K562 (cell line): ENCODE results near the gene AACS. TPM values are rescaled to one million over a fixed set of nuclear protein-coding genes. Genes with fewer than 3 reads are reported as not detected.

ENCODE experiments used
- ATAC-seq: fragments of 200-7000 bp; cut with Tn5 transposase; 3 replicates; pipeline ENCODE4 v1.9.1; 2020; ENCODE audit warnings: moderate library complexity
- BruUV-seq: library from RNA; stranded (reverse); fragments of 400-500 nt; replicated peaks from 2 replicates; lab custom pipeline; 2021; lab: Mats Ljungman, UMichigan
- CTCF ChIA-PET: fragments of 300-600 bp; formaldehyde crosslinking; extraction: SDS; loops from one replicate; lab custom pipeline; 2021; ENCODE audit warnings: low intra/inter-chr PET ratio; lab: Yijun Ruan, JAX
- POLR2A ChIA-PET: fragments of 300-600, 350-650 bp; sonication (Branson Sonifier 250); formaldehyde crosslinking; extraction: SDS; loops from one replicate; lab custom pipeline; 2021; ENCODE audit warnings: antibody characterized with exemption, inconsistent platforms; lab: Yijun Ruan, JAX
- DNase-seq, 4 experiments: peaks; one replicate each; pipeline versions ENCODE4 v3.0.0 to v3.0.0-alpha.2; 2011 to 2018; ENCODE audit warnings: low spot score in 3 of 4, mixed read lengths in 3 of 4; ENCODE audit errors: extremely low read depth in 1 of 4
- FAIRE-seq: peaks from 2 replicates; lab custom pipeline; 2011; peaks lifted over from hg19 to GRCh38; lab: Jason Lieb, UNC
- H2AFZ ChIP-seq: 2 replicates; pipeline ENCODE4 v1.6.0; 2011; ENCODE audit warnings: low read depth, low read length, control low read depth, inconsistent platforms
- H3K27ac ChIP-seq: fragments of 200-600 bp; 3 replicates; pipeline ENCODE4 v1.8.0; 2011; ENCODE audit warnings: low read depth, mild to moderate bottlenecking, control low read depth, inconsistent platforms, low read length, moderate library complexity, mixed read lengths; ENCODE audit errors: extremely low read depth
- H3K27me3 ChIP-seq, 2 experiments: fragments of 300-600 bp in 1 of 2; 2 replicates in 1 of 2; 3 replicates in 1 of 2; pipeline versions ENCODE4 v1.6.0 to v1.8.0; 2011; ENCODE audit warnings: inconsistent platforms in 2 of 2, low read length in 2 of 2, mild to moderate bottlenecking in 1 of 2, mixed read lengths in 1 of 2, moderate library complexity in 1 of 2; ENCODE audit not compliant: control insufficient read depth in 2 of 2, insufficient read depth in 2 of 2
- H3K36me3 ChIP-seq: fragments of 300-600 bp; 3 replicates; pipeline ENCODE4 v1.8.0; 2011; ENCODE audit warnings: mild to moderate bottlenecking, low read length, inconsistent platforms; ENCODE audit not compliant: control insufficient read depth, insufficient read depth
- H3K4me1 ChIP-seq, 2 experiments: fragments of 200-600 bp in 1 of 2; replicated peaks in 1 of 2; 2 replicates in 1 of 2; 3 replicates in 1 of 2; pipeline versions ENCODE4 v1.5.1 to v1.8.0; 2011; ENCODE audit warnings: inconsistent platforms in 2 of 2, low read length in 2 of 2, mild to moderate bottlenecking in 1 of 2, mixed read lengths in 1 of 2, moderate library complexity in 1 of 2; ENCODE audit not compliant: control insufficient read depth in 2 of 2, insufficient read depth in 2 of 2
- H3K4me2 ChIP-seq: 2 replicates; pipeline ENCODE4 v1.6.1; 2011; ENCODE audit warnings: low read length, control low read depth, inconsistent platforms, mixed read lengths; ENCODE audit not compliant: insufficient read depth
- H3K4me3 ChIP-seq: fragments of 200-600 bp; sonication (generic), shearing (Covaris generic); 2 replicates; pipeline ENCODE4 v1.5.1; 2016; ENCODE audit warnings: control low read depth, inconsistent platforms
- H3K79me2 ChIP-seq: fragments of 200-600 bp; 3 replicates; pipeline ENCODE4 v1.8.0; 2011; ENCODE audit warnings: low read length, inconsistent platforms; ENCODE audit not compliant: control insufficient read depth, insufficient read depth
- H3K9ac ChIP-seq, 2 experiments: 2 replicates each; pipeline versions ENCODE4 v1.6.0 to v1.6.1; 2011; ENCODE audit warnings: low read depth in 2 of 2, low read length in 2 of 2, control low read depth in 1 of 2, inconsistent platforms in 1 of 2, mild to moderate bottlenecking in 1 of 2, mixed read lengths in 1 of 2; ENCODE audit not compliant: insufficient read depth in 1 of 2
- H3K9me1 ChIP-seq: one replicate; pipeline ENCODE4 v1.6.0; 2011; ENCODE audit warnings: inconsistent platforms, mild to moderate bottlenecking, low read length, moderate library complexity; ENCODE audit not compliant: control insufficient read depth, insufficient read depth
- H3K9me3 ChIP-seq: replicated peaks from 2 replicates; pipeline ENCODE4 v1.5.1; 2011; ENCODE audit warnings: low read depth, low read length, inconsistent platforms; ENCODE audit not compliant: control insufficient read depth, insufficient read depth
- H4K20me1 ChIP-seq: replicated peaks from 2 replicates; pipeline ENCODE4 v1.6.1; 2011; ENCODE audit warnings: low read length, inconsistent platforms, mixed read lengths; ENCODE audit not compliant: control insufficient read depth, insufficient read depth
- BRD4 ChIP-seq: fragments of 200-600 bp; sonication (generic); IDR thresholded peaks from 2 replicates; pipeline ENCODE4 v1.6.1; 2017; ENCODE audit warnings: inconsistent platforms
- FOXJ3 ChIP-seq: sonication (generic); formaldehyde crosslinking; IDR thresholded peaks from 2 replicates; pipeline ENCODE4 v1.4.0; 2020; ENCODE audit warnings: mild to moderate bottlenecking, missing genetic modification reagents
- GABPA ChIP-seq: fragments of 200-800 bp; sonication (Bioruptor generic); conservative IDR thresholded peaks from 2 replicates; pipeline ENCODE4 v1.6.1; 2016; ENCODE audit warnings: low read depth, missing genetic modification characterization, missing compliant biosample characterization
- LARP7 ChIP-seq: fragments of 450-650 bp; IDR thresholded peaks from 2 replicates; pipeline ENCODE4 v1.6.1; 2016
- SLC30A9 ChIP-seq: fragments of 250-450 bp; sonication (Bioruptor Pico); IDR thresholded peaks from 2 replicates; pipeline ENCODE4 v1.8.0; 2022; ENCODE audit warnings: mild to moderate bottlenecking, moderate library complexity
- SMAD4 ChIP-seq: fragments of 250-450 bp; sonication (Bioruptor Pico); conservative IDR thresholded peaks from 2 replicates; pipeline ENCODE4 v1.8.0; 2021; ENCODE audit warnings: inconsistent platforms, mild to moderate bottlenecking, moderate library complexity
- ZNF133 ChIP-seq: fragments of 250-450 bp; sonication (Bioruptor Pico); IDR thresholded peaks from 2 replicates; pipeline ENCODE4 v1.4.0; 2020; ENCODE audit warnings: mild to moderate bottlenecking
- ZNF507 ChIP-seq: conservative IDR thresholded peaks from 2 replicates; pipeline ENCODE4 v1.6.1; 2017; ENCODE audit warnings: missing genetic modification characterization, missing compliant biosample characterization
- ZNF589 ChIP-seq: fragments of 200-800 bp; sonication (Bioruptor generic); IDR thresholded peaks from 2 replicates; pipeline ENCODE4 v1.6.1; 2016; ENCODE audit warnings: low read depth, missing genetic modification characterization, missing compliant biosample characterization
- WGBS: fragments of 100-300 bp; shearing (Covaris generic); methylation state at CpG from one replicate; pipeline ENCODE4 v1.1.6; 2016; ENCODE audit warnings: low coverage, mixed read lengths; ENCODE audit not compliant: insufficient coverage; ENCODE audit errors: missing lambda C conversion rate; 5-methylcytosine and 5-hydroxymethylcytosine counted together
- in situ Hi-C: fragments of 300-500 bp; cut with MboI; formaldehyde crosslinking; loops from 4 replicates; pipeline ENCODE4 v1.15.0; 2018; ENCODE audit warnings: inconsistent platforms, mixed read lengths
- intact Hi-C: fragments of 100-400 bp; cut with micrococcal nuclease; formaldehyde crosslinking; loops from 2 replicates; pipeline ENCODE4 v1.14.2; 2022
- polyA plus RNA-seq, 8 experiments: library from polyadenylated mRNA; depleted of rRNA in 4 of 8; stranded (reverse) in 5 of 8; unstranded in 3 of 8; fragments of >200 nt; fragmentation: Nextera tagmentation in 2 of 8; fragmentation: Illumina TruSeq in 1 of 8; extraction: Ambion mirVana in 2 of 8; extraction: Trizol in 1 of 8; gene quantifications; 2 replicates each; pipeline versions ENCODE4 v1.2.1 to v1.2.3, GENCODE V29; 2011 to 2014; ENCODE audit warnings: inconsistent platforms in 1 of 8, missing spikeins in 1 of 8
- total RNA-seq, 7 experiments: library from RNA; depleted of rRNA in 6 of 7; stranded (reverse); fragments of >200 nt in 6 of 7; fragmentation: Illumina TruSeq in 2 of 7; extraction: Trizol in 2 of 7; gene quantifications; 2 replicates each; pipeline versions ENCODE4 v1.2.1 to v1.2.3, GENCODE V29; 2011 to 2021; ENCODE audit warnings: low replicate concordance in 1 of 7

Gene AACS
- total and polyA plus RNA-seq, 9 of the 15 experiments (the other 6 are each of a cell fraction or from before 2014, with no cell fraction given), result 2.4 to 13.0 (median 6.0) TPM

GRCh38 chr12:125079084-125079483 is 13.8 kb downstream of the AACS start:
- Histone ChIP-seq H3K36me3 (peaks cover 16% of the 10 kb centered on the region; the same call in 2 of the 3 replicates), H3K4me3 (no peak overlapping the region), H3K4me1 (no peaks in the 10 kb centered on the region; a peak in 1 of 5 replicates), H3K27me3 (no peaks in the 10 kb centered on the region), H3K9me1 (no peaks in the 10 kb centered on the region), H3K27ac (no peak overlapping the region), H3K9ac (peak overlapping the region in 1 of 2 experiments; percentile 64; a peak in 1 of 4 replicates), H3K9me3 (no peaks in the 10 kb centered on the region), H3K79me2 (no peaks in the 10 kb centered on the region), H4K20me1 (no peaks in the 10 kb centered on the region), H3K4me2 (no peak overlapping the region), H2AFZ (no peak overlapping the region)
- ChIA-PET CTCF (no interaction called here), POLR2A (interaction anchor here (1.2 kb wide), 2 partner anchors 9 to 165 kb away, joined by 4 to 5 read pairs; partner anchors contain the start of gene UBC)
- intact Hi-C loops (no loop called here), in situ Hi-C loops (no loop called here)
- ATAC-seq (peak; percentile 17; the same call in 2 of the 3 replicates), DNase-seq (no peak), FAIRE-seq (no peak)
- BruUV-seq, result no TSS peak
- WGBS, result 65% methylated on average over 10 of the region's 10 CpGs
- TF ChIP-seq SMAD4 (no peak), ZNF507 (no peak), BRD4 (no peak), ZNF589 (no peak), SLC30A9 (CRISPR knock-in tag) (no peak), GABPA (tag) (no peak), LARP7 (no peak), ZNF133 (CRISPR knock-in tag) (no peak), FOXJ3 (CRISPR knock-in tag) (no peak)
